IPS-20b (cell line): ENCODE results near the gene CCDC12.

Experiments used
- H3K27ac ChIP-seq: one replicate; pipeline ENCODE4 v1.5.1; 2013; ENCODE audit warnings: low read length
- H3K27me3 ChIP-seq: 2 replicates; pipeline ENCODE4 v1.6.1; 2013; ENCODE audit warnings: mild to moderate bottlenecking, low read length, inconsistent platforms; ENCODE audit not compliant: insufficient read depth
- H3K36me3 ChIP-seq: 2 replicates; pipeline ENCODE4 v1.6.1; 2013; ENCODE audit warnings: low read depth, mild to moderate bottlenecking, inconsistent platforms, low read length, moderate library complexity; ENCODE audit not compliant: insufficient read depth
- H3K4me1 ChIP-seq: 2 replicates; pipeline ENCODE4 v1.6.1; 2013; ENCODE audit warnings: mild to moderate bottlenecking, control low read depth, inconsistent platforms, low read length, moderate library complexity; ENCODE audit not compliant: insufficient read depth
- H3K4me3 ChIP-seq: 2 replicates; pipeline ENCODE4 v1.5.1; 2013; ENCODE audit warnings: mild to moderate bottlenecking, low read length, inconsistent platforms
- H3K9ac ChIP-seq: 2 replicates; pipeline ENCODE4 v1.6.1; 2013; ENCODE audit warnings: low read depth, mild to moderate bottlenecking, inconsistent platforms, low read length, moderate library complexity
- H3K9me3 ChIP-seq: 2 replicates; pipeline ENCODE4 v1.6.1; 2013; ENCODE audit warnings: mild to moderate bottlenecking, low read depth, low read length, inconsistent platforms; ENCODE audit not compliant: insufficient read depth

The CCDC12 gene

DNA sequence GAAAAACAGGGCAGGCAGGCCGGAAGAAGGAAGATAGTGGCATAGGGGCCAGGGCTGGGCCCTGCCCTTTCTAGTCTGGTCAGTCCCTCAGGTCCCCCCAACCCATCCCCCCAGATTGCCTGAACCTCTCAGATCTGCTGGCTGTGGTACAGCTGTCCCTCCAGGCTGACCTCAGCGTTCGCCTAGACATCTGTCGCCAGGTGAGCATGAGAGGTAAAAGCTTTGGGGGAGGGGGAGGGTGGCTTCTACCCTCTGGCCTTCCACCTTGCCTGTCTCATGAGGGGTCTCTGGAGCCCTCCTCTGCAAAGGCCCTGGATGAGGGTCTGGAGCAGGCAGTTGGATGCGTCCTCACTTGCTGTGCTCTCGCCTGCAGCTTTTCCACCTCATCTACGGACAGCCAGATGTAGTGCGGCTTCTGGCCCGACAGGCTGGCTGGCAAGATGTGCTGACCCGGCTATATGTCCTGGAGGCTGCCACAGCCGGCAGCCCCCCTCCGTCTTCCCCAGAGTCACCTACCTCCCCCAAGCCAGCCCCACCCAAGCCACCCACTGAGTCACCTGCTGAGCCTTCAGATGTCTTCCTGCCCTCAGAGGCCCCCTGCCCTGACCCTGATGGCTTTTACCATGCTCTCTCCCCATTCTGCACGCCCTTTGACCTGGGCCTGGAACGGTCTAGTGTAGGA lies 23.1 kb upstream of the CCDC12 start:
- Histone ChIP-seq H3K9ac (no peak overlapping the region), H3K9me3 (no peaks in the 10 kb centered on the region), H3K27ac (no peak overlapping the region), H3K4me1 (no peaks in the 10 kb centered on the region), H3K36me3 (peaks cover 58% of the 10 kb centered on the region), H3K27me3 (no peaks in the 10 kb centered on the region), H3K4me3 (no peak overlapping the region)

DNA sequence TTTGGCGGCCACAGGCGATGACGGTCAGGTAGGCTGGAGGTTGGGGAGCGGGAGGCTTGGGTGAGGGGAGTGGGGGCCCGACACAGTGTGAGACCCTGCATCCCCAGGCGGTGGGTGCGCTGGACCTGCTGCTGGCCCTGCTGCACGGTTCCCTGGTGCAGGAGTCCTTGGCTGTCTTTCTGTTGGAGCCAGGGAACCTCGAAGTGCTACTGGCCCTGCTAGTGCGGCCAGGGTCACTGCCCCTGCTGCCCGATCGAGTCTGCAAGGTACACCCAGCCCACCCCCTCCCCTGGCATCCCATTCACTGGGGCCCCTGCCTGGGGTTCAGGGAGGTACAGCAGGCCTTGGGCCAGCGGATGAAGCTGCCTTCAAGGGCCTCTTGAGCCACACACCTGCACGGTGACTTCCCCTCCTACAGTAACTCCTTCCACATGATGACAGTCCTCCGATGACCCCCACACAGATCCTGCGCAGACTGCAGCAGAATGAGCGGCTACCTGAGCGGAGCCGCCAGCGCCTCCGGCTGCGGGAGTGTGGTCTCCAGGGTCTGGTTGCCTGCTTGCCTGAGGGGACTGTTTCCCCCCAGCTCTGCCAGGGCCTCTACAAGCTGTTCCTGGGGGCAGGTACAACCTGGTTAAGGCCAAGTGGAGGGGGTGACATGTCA lies 22.4 kb upstream of the CCDC12 start:
- Histone ChIP-seq H3K9ac (no peak overlapping the region), H3K4me1 (no peaks in the 10 kb centered on the region), H3K36me3 (peaks cover 56% of the 10 kb centered on the region), H3K27me3 (no peaks in the 10 kb centered on the region), H3K9me3 (no peaks in the 10 kb centered on the region), H3K4me3 (no peak overlapping the region), H3K27ac (no peak overlapping the region)

DNA sequence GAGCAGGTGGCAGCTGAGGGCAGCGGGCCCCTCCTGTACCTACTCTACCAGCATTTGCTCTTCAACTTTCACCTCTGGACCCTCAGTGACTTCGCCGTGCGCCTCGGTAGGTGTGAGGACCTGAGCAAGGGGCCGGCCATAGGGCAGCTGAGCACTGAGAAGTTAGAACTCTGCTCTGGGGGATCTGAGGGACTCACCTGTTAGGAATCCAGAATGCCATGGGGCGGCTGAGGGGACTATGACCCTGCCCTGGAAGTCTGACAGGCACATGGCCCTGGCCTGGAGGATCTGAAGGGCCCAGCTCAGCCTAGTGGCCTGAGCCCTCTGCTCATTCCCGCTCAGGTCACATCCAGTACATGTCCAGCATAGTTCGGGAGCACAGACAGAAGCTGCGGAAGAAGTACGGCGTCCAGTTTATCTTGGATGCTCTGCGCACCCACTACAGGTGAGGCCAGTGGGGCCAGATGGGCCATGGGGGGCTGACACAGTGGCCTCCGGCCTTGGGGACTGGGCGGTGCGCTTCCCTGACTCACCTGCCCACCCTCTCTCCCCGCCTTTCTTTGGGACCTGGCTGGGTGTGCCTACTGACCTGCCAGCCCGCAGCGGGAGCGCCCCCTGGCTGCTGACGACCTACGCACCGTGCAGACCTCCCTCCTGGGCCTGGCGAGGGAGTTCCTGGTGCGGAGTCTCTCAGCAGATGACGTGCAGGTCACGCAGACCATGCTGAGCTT lies 21.7 kb upstream of the CCDC12 start:
- Histone ChIP-seq H3K9ac (no peak overlapping the region), H3K9me3 (no peaks in the 10 kb centered on the region), H3K4me3 (no peak overlapping the region), H3K4me1 (no peaks in the 10 kb centered on the region), H3K27ac (no peak overlapping the region), H3K36me3 (peaks cover 49% of the 10 kb centered on the region), H3K27me3 (no peaks in the 10 kb centered on the region)

DNA sequence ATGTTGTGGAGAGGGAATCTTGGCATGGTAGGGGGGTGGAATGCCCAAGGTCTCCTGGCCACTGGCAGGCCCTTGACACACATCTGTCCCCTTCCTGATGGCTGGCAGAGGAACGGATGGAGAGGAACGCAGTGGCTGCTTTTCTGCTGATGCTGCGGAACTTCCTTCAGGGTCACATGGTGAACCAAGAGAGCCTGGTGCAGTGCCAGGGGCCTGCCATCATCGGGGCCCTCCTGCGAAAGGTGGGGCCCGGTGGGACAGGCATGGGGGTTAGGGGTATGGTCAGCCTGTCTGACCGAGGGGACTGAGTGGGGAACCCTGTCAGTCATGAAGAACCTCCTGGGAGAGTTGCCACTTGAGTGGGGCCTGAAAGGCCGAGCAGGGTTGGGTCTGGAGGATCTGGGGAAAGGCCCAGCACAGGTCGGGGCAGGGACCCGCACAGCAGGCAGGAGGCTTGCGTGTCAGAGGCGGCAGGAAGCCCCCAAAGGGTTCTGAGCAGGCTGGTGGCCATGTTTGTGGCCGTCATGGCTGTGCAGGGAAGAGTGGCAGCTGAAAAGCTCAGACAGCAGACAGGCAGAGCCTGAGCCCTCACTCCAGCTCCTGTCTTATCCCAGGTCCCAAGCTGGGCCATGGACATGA lies 21.0 kb upstream of the CCDC12 start:
- H3K27ac ChIP-seq, result no peak overlapping the region
- H3K9ac ChIP-seq, result no peak overlapping the region
- no peaks in the 10 kb centered on the region for H3K4me1 ChIP-seq
- no peak overlapping the region for H3K4me3 ChIP-seq
- H3K27me3 ChIP-seq, result no peaks in the 10 kb centered on the region
- H3K9me3 ChIP-seq, result no peaks in the 10 kb centered on the region
- H3K36me3 ChIP-seq, result peaks cover 43% of the 10 kb centered on the region

DNA sequence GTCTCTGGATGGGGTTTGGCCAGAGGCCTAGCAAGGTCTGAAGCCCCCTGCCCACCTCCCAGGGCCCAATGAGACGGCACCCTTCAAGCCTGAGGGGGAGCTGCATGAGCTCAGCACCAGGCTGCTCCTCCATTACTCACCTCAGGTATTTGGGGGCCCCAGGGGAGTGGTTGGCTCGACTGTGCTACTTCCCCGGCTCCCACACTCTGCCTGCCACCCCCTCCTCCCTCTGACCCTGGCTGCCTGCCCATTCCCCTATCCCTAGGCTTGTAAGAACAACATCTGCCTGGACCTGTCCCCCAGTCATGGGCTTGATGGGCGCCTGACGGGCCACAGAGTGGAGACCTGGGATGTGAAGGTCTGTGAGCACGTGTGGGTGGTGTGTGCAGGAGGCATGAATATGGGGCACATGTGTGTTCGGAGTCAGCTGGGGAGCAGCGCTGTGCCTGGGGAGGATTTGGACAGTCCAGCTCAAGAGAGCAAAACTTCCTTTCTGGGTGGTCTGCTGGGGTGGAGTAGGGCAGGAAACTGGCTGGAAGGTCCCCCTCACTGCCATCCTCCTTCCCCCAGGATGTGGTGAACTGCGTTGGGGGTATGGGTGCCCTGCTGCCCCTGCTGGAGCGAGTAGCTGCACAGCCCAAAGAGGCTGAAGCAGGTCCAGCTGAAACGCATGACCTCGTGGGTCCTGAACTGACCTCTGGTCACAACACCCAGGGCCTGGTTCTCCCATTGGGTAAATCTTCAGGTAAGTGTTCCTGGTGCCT lies 20.3 kb upstream of the CCDC12 start:
- H3K9me3 ChIP-seq, result no peaks in the 10 kb centered on the region
- no peak overlapping the region for H3K9ac ChIP-seq
- H3K4me1 ChIP-seq, result no peaks in the 10 kb centered on the region
- H3K27ac ChIP-seq, result no peak overlapping the region
- no peaks in the 10 kb centered on the region for H3K27me3 ChIP-seq
- peaks cover 38% of the 10 kb centered on the region for H3K36me3 ChIP-seq
- H3K4me3 ChIP-seq, result no peak overlapping the region

DNA sequence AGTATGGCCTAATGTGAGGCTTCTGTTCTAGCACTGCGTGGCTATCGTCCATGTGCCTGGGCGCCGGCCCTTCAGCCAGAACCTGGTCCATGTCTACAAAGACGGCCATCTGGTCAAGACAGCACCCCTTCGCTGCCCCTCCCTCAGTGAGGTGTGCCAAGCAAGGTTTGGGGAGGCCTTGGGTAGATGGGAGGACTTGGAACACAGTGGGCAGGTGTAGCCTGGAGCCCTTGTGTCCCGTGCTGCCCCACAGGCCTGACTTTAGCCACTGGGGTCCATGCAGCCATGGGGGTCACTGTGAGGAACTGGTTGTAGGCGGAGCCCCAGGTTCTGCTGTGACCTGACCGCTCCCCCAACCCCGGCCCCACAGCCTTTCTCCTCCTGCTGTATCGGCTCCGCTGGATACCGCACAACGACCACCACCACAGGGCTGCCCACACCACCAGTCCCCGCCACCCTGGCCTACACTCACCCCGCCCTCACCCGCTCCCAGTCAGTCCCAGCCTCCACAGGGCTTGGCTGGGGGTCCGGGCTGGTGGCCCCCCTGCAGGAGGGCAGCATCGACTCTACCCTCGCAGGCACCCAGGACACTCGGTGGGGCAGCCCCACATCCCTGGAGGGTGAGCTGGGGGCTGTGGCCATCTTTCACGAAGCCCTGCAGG lies 19.5 kb upstream of the CCDC12 start:
- H3K27me3 ChIP-seq, result no peaks in the 10 kb centered on the region
- H3K36me3 ChIP-seq, result peaks cover 33% of the 10 kb centered on the region
- no peak overlapping the region for H3K27ac ChIP-seq
- no peak overlapping the region for H3K9ac ChIP-seq
- no peaks in the 10 kb centered on the region for H3K4me1 ChIP-seq
- H3K4me3 ChIP-seq, result no peak overlapping the region
- no peaks in the 10 kb centered on the region for H3K9me3 ChIP-seq

DNA sequence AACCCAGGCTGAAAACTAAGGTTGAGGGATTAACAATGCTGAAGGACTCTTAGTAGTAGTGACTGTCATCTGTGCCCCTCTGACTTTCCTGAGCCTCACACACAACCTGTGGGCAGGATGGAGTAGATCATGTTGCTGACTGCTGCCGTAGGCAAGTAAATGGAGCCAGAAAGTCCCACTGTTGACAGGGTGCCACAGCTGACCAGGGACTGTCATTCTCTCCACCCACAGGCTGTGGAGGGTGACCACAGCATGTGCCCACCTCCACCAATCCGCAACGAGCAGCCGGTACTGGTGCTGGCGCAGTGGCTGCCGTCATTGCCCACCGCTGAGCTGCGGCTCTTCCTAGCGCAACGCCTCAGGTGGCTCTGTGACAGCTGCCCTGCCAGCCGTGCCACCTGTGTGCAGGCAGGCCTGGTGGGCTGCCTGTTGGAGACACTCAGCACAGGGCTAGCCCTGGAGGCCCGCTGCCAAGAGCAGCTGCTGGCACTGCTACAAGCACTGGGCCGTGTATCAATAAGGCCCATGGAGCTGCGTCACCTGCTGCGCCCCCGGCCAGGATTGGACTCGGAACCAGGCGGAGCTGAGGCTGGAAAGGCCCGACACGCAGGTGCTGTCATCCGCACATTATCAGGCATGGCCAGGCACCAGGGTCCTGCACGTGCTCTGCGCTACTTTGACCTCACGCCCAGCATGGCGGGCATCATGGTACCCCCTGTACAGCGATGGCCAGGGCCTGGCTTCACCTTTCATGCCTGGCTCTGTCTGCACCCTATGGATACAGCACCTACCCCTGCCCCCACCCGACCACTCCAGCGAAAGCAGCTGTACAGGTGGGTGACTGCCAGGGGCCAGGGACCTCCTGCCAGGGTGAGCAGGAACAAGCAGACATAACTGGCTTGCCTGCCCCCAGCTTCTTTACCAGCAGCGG lies 18.5 kb upstream of the CCDC12 start:
- H3K27ac ChIP-seq, result no peak overlapping the region
- H3K36me3 ChIP-seq, result peaks cover 28% of the 10 kb centered on the region
- H3K4me1 ChIP-seq, result no peaks in the 10 kb centered on the region
- H3K4me3 ChIP-seq, result no peak overlapping the region
- no peaks in the 10 kb centered on the region for H3K27me3 ChIP-seq
- H3K9me3 ChIP-seq, result no peaks in the 10 kb centered on the region
- H3K9ac ChIP-seq, result no peak overlapping the region

DNA sequence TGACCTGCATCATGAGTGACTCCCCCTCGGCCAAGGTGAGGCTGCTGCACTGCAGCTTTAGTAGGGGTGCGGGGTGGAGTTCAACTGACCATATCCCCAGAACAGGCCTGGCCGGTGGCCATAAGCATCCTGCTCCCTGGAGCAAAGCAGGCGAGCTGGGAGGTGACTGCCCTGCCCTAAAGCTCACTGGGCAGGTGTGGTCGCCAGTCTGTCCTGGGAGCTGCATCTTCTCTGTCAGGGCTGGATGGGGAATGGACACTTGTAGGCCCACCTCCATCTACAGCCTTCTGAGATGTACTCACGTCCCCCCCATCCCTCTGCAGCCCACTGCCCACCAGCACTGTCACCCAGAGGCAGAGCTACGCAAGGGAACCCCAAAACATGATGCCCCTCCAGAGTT lies 17.4 kb upstream of the CCDC12 start:
- Histone ChIP-seq H3K27me3 (no peaks in the 10 kb centered on the region), H3K27ac (no peak overlapping the region), H3K4me1 (no peaks in the 10 kb centered on the region), H3K36me3 (peaks cover 18% of the 10 kb centered on the region), H3K9ac (no peak overlapping the region), H3K4me3 (no peak overlapping the region), H3K9me3 (no peaks in the 10 kb centered on the region)

DNA sequence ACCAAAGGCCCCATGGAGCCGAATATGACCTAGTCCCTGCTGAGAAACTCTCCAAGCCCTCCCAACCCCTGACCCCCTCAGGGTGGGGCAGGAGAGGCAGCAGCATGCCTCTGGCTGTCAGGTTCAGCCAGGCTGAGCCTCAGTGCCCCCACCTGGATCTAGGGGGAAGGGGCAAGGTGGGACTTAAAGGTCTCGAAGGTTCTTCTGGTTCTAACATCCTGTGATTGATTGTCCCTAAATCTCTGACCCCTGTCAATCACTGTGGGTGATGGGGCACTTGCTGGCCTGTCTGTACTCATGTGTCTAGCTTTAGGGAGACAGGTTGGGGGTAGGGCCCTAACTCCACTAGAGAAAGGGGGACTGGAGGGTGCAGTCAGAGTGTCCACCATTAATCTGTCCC lies 16.7 kb upstream of the CCDC12 start:
- no peak overlapping the region for H3K4me3 ChIP-seq
- no peak overlapping the region for H3K27ac ChIP-seq
- H3K27me3 ChIP-seq, result no peaks in the 10 kb centered on the region
- no peak overlapping the region for H3K9ac ChIP-seq
- H3K36me3 ChIP-seq, result peaks cover 14% of the 10 kb centered on the region
- no peaks in the 10 kb centered on the region for H3K4me1 ChIP-seq
- H3K9me3 ChIP-seq, result no peaks in the 10 kb centered on the region

DNA sequence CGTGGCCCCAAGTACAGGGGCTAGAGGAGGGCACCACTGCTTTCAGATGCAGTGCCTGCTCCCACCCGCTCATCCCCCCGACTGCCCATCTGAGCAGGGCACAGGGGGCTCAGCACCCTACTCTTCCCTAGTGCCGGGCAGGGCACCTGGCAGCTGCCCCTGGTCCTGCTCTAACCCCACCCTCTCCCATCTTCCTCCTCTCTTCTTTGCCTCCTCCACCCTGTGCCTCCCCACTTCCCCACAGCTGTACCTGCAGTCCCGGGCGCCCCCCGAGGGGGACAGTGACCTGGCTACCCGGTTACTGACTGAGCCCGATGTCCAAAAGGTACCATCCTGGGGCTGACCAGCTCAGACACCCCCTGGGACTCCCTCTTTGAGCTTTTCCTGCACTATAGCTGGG lies 15.7 kb upstream of the CCDC12 start:
- Histone ChIP-seq H3K4me3 (no peak overlapping the region), H3K27me3 (no peaks in the 10 kb centered on the region), H3K9me3 (no peaks in the 10 kb centered on the region), H3K4me1 (peaks cover 3% of the 10 kb centered on the region; the same call in 1 of the 2 replicates), H3K27ac (no peak overlapping the region), H3K9ac (no peak overlapping the region), H3K36me3 (peaks cover 14% of the 10 kb centered on the region)
